Heart left ventricle (tissue), 16 donors: ENCODE data around the gene KCNJ6. TPM values are rescaled to one million over a fixed set of nuclear protein-coding genes. Genes with fewer than 3 reads are reported as not detected.
"Not testable (repeated sequence)": the region's sequence is repeated elsewhere in the genome, so short reads cannot be mapped to it uniquely, and the experiment has no call there.

Experiments
- ATAC-seq, 4 donors: fragments of 200-7000 bp; cut with Tn5 transposase; one replicate each; pipeline ENCODE4 v1.9.1; 2020 to 2022; ENCODE audit warnings: moderate library complexity in 4 of 4, mild to moderate bottlenecking in 3 of 4, moderate number of reproducible peaks in 1 of 4
- DNase-seq, 5 donors: peaks; one replicate each; pipeline ENCODE4 v3.0.0-alpha.2; 2020
- H3K27ac ChIP-seq, 12 donors: fragments of 200-600 bp; sonication (generic) in 4 of 12; one replicate each; pipeline versions ENCODE4 v1.5.0 to v1.8.0; 2016 to 2022; ENCODE audit warnings: mild to moderate bottlenecking in 2 of 12
- H3K27me3 ChIP-seq, 9 donors: fragments of 200-600 bp; sonication (generic) in 2 of 9; one replicate each; pipeline versions ENCODE4 v1.5.1 to v1.8.0; 2016 to 2022; ENCODE audit warnings: mild to moderate bottlenecking in 3 of 9
- H3K36me3 ChIP-seq, 9 donors: fragments of 200-600 bp; sonication (generic) in 2 of 9; one replicate each; pipeline versions ENCODE4 v1.5.0 to v1.8.0; 2018 to 2022; ENCODE audit warnings: mild to moderate bottlenecking in 2 of 9
- H3K4me1 ChIP-seq, 12 donors: fragments of 200-600 bp; sonication (generic) in 4 of 12; one replicate each; pipeline versions ENCODE4 v1.5.0 to v1.8.0; 2016 to 2022; ENCODE audit warnings: mild to moderate bottlenecking in 3 of 12
- H3K4me3 ChIP-seq, 12 donors: fragments of 200-600 bp; sonication (generic) in 4 of 12; one replicate each; pipeline versions ENCODE4 v1.5.0 to v1.8.0; 2017 to 2022; ENCODE audit warnings: mild to moderate bottlenecking in 9 of 12, moderate library complexity in 4 of 12
- H3K9me3 ChIP-seq, 12 donors: fragments of 200-600 bp; sonication (generic) in 4 of 12; one replicate each; pipeline versions ENCODE4 v1.5.0 to v1.8.0; 2016 to 2022; ENCODE audit warnings: mild to moderate bottlenecking in 1 of 12
- POLR2A ChIP-seq, 2 donors: fragments of 450-650 bp; IDR thresholded peaks; one replicate each; pipeline ENCODE4 v1.6.1; 2017; ENCODE audit warnings: antibody characterized with exemption in 2 of 2, mild to moderate bottlenecking in 2 of 2, moderate library complexity in 2 of 2
- WGBS, 4 donors: extraction: QIAGEN DNeasy Blood & Tissue Kit in 2 of 4; methylation state at CpG; one replicate each; pipeline versions ENCODE4 v1.1.5 to v1.1.7; 2013 to 2018; 5-methylcytosine and 5-hydroxymethylcytosine counted together
- intact Hi-C, 10 donors: fragments of 100-400 bp; cut with DNase I; formaldehyde crosslinking; loops; one replicate each; pipeline versions ENCODE4 v1.11.1 to v1.14.2; 2022
- polyA plus RNA-seq, 2 donors: library from polyadenylated mRNA; stranded (reverse); fragments of 200-250 nt; gene quantifications; one replicate each; pipeline ENCODE4 v1.2.3, GENCODE V29; 2013
- total RNA-seq, 9 donors: library from RNA; depleted of rRNA in 2 of 9; stranded (reverse); fragments of >200 nt in 2 of 9; fragmentation: NEBNext Ultra II Directional in 3 of 9; extraction: Animal tissue kit (Norgen Biotek cat#: 25700) in 3 of 9; gene quantifications; one replicate each; pipeline versions ENCODE4 v1.1.0 to v1.2.4, GENCODE V29; 2016 to 2023
- TF ChIP-seq, protein P1 (sequence below), 12 donors: fragments of 200-600 bp; sonication (generic) in 4 of 12; IDR thresholded peaks; one replicate each; pipeline versions ENCODE4 v1.5.0 to v1.8.0; 2018 to 2022; ENCODE audit warnings: antibody characterized with exemption in 12 of 12, mild to moderate bottlenecking in 5 of 12
- donor health status: ischemic (EF 13 %, LVEDD 7.1; RV severe dilation, severe dysfunction).
- donor health status: healthy with polysubstance abuse.
- donor health status: DM: no; HTN: yes; CAD: no.
- donor health status: DM: no; HTN: no; CAD: no.
- donor health status: ischemic (EF 25% LVEDD 6.9; RV normal size, moderate dysfunction).
- donor health status: ischemic (EF 25% LVEDD 5.7; RV mildly dilated, moderate dysfunction).
- donor health status: healthy.
- donor health status: DM: yes; HTN: yes; CAD: no.
- donor health status: ischemic (EF 35%, LVEDD 5.7; RV mildly dilated, moderate dysfunction).
- donor health status: nonischemic (EF 11% LVEDD 7.7; RV severe dilation, severe dysfunction).
- donor health status: DM: yes; HTN: yes; CAD: no.
- donor health status: PGD.
- donor health status: ischemic (EF 29% LVEDD 5.4; RV normal size, mild dysfunction).
- donor health status: nonischemic (EF 23%, LVEDD 6.1; RV moderate dilation, normal function).

KCNJ6 gene
- total and polyA plus RNA-seq, 11 donors = not detected

GRCh38 chr21:37593015-37593414 lies 323.2 kb downstream of the KCNJ6 start:
- H3K9me3 ChIP-seq = no peaks in the 10 kb centered on the region
- H3K27ac ChIP-seq = peak overlapping the region in 2 of 12 donors; percentile 37 to 55
- DNase-seq (no peak), ATAC-seq (peak; percentile 23 to 73 (median 48))
- WGBS, 4 donors = 51 to 63% (median 57%) methylated on average over 5 of the region's 5 CpGs
- H3K36me3 ChIP-seq = no peaks in the 10 kb centered on the region
- no peaks in the 10 kb centered on the region for H3K27me3 ChIP-seq
- H3K4me1 ChIP-seq = peaks cover 0 to 16% (median 6%) of the 10 kb centered on the region in 12 donors
- intact Hi-C loops = no loop called here
- H3K4me3 ChIP-seq = no peak overlapping the region
- TF ChIP-seq POLR2A (IDR thresholded peaks at IDR 0.05) = no peak
- TF ChIP-seq, protein P1, sequence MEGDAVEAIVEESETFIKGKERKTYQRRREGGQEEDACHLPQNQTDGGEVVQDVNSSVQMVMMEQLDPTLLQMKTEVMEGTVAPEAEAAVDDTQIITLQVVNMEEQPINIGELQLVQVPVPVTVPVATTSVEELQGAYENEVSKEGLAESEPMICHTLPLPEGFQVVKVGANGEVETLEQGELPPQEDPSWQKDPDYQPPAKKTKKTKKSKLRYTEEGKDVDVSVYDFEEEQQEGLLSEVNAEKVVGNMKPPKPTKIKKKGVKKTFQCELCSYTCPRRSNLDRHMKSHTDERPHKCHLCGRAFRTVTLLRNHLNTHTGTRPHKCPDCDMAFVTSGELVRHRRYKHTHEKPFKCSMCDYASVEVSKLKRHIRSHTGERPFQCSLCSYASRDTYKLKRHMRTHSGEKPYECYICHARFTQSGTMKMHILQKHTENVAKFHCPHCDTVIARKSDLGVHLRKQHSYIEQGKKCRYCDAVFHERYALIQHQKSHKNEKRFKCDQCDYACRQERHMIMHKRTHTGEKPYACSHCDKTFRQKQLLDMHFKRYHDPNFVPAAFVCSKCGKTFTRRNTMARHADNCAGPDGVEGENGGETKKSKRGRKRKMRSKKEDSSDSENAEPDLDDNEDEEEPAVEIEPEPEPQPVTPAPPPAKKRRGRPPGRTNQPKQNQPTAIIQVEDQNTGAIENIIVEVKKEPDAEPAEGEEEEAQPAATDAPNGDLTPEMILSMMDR (IDR thresholded peaks at IDR 0.05) = peak in 1 of 12 donors; percentile 5

DNA sequence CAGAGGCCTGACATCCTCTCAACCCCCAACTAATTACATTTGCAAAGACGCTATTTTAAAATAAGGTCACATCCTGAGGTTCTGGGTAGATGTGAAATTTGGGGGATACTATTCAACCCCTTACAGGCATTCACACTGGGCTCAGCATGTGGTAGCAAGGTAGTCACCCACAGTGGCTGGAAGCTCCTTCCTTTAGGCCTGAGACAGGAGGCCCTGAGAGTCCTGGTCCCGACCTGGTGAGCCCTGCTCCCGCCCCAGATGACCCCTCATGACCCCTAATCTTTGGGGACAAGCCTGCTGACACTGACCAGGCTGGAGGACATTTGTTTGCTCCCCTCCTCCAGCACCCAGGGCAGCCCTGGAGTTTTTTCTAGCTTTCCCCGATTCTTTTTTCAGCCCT lies 323.8 kb downstream of the KCNJ6 start:
- no peak for DNase-seq
- intact Hi-C loops = no loop called here

GRCh38 chr21:37591994-37592393 lies 324.3 kb downstream of the KCNJ6 start:
- H3K27me3 ChIP-seq, intact Hi-C loops, H3K9me3 ChIP-seq, ATAC-seq, H3K27ac ChIP-seq, H3K36me3 ChIP-seq, DNase-seq, H3K4me3 ChIP-seq: not testable (repeated sequence)
- WGBS, 4 donors = 93 to 95% (median 94%) methylated on average over 12 of the region's 12 CpGs
- peaks cover 0 to 16% (median 6%) of the 10 kb centered on the region in 12 donors for H3K4me1 ChIP-seq

More for the DNA sequence above, 323.8 kb downstream of the KCNJ6 start:
- no peak overlapping the region for H3K4me3 ChIP-seq
- ATAC-seq = no peak
- no peaks in the 10 kb centered on the region for H3K27me3 ChIP-seq
- TF ChIP-seq, protein P1 (IDR thresholded peaks at IDR 0.05) = no peak
- no peak for TF ChIP-seq POLR2A (IDR thresholded peaks at IDR 0.05)
- WGBS, 4 donors = 46 to 71% (median 62%) methylated on average over 4 of the region's 4 CpGs
- no peaks in the 10 kb centered on the region for H3K9me3 ChIP-seq
- H3K27ac ChIP-seq = peak overlapping the region in 2 of 12 donors; percentile 30 to 55
- H3K36me3 ChIP-seq = no peaks in the 10 kb centered on the region
- peaks cover 0 to 16% (median 6%) of the 10 kb centered on the region in 12 donors for H3K4me1 ChIP-seq

DNA sequence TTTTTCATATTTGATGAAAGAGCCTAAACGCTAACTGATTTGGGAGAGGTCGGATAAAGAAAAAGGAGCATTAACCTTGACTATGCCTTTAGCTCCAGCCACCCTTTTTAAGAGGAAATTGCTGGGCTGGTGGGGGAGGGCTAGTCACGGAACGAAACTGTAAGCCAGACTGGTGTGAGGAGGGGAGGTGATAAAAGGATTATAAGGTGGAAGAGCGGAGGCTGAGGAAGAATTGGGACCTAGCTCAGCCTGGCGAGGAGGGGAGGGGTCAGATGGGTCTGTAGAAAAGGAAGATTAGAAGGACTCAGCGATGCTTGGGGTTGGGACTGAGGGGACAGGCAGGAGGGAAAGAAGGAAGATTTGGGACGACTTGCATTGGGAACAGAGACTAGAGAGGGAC lies 325.4 kb downstream of the KCNJ6 start:
- H3K4me1 ChIP-seq = peaks cover 0 to 16% (median 6%) of the 10 kb centered on the region in 12 donors
- H3K27me3 ChIP-seq, H3K36me3 ChIP-seq, ATAC-seq, intact Hi-C loops, H3K9me3 ChIP-seq, DNase-seq, H3K4me3 ChIP-seq, H3K27ac ChIP-seq: not testable (repeated sequence)
- 71 to 82% (median 76%) methylated on average over 8 of the region's 8 CpGs for WGBS, 4 donors

- H3K4me3 ChIP-seq, H3K27ac ChIP-seq, H3K27me3 ChIP-seq, ATAC-seq, H3K9me3 ChIP-seq, DNase-seq, H3K36me3 ChIP-seq: not testable (repeated sequence)
- intact Hi-C loops = loop anchor here in 3 of 10 donors (10.0 kb wide), 2 partner anchors 364 to 424 kb away; no protein-coding TSS in a partner anchor
- H3K4me1 ChIP-seq = peaks cover 0 to 12% (median 4%) of the 10 kb centered on the region in 12 donors
- 92 to 97% (median 93%) methylated on average over 8 of the region's 8 CpGs for WGBS, 4 donors
Measured at GRCh38 chr21:37588644-37589043, 327.6 kb downstream of the KCNJ6 start.

DNA sequence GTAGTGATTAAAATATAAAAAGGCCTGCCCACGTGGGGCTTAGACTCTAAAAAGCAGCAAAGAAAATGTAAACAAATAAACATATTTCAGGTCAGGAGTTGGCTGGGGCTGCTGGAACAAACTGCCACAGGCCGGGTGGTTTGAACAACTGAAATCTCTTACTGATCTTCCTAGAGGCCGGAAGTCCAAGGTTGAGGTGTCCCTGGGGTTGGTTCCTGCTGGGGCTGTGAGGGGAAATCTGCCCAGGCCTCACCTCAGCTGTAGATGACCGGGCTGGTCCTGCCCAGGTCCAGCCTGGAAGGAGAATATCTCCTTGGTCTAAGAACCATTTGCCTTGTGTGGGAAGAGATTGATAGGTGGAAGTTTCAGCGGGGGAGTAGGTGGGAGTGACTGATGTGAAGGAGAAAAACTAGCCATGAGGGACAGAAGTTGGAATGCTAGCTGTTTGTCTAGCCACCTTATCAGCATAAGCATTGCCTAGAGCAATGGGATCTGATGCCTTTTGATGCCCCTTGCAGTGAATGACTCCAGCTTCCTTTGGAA lies 328.6 kb downstream of the KCNJ6 start:
- no peaks in the 10 kb centered on the region for H3K9me3 ChIP-seq
- peaks cover 0 to 6% (median 2%) of the 10 kb centered on the region in 12 donors for H3K4me1 ChIP-seq
- WGBS, 4 donors = 80 to 85% (median 83%) methylated on average over 5 of the region's 5 CpGs
- no peak for DNase-seq
- H3K27ac ChIP-seq = no peak overlapping the region
- intact Hi-C loops = loop anchor here in 3 of 10 donors (10.0 kb wide), 2 partner anchors 363 to 423 kb away; no protein-coding TSS in a partner anchor
- no peak overlapping the region for H3K4me3 ChIP-seq
- ATAC-seq = no peak
- no peaks in the 10 kb centered on the region for H3K36me3 ChIP-seq
- H3K27me3 ChIP-seq = no peaks in the 10 kb centered on the region
- no peak for TF ChIP-seq POLR2A (IDR thresholded peaks at IDR 0.05)
- TF ChIP-seq, protein P1 (IDR thresholded peaks at IDR 0.05) = no peak
